Fibroblast of mammary gland (primary cell): ENCODE results near the gene FLYWCH2.

Experiments used
- DNase-seq: peaks from one replicate; pipeline ENCODE4 v3.0.0-alpha.2; 2010; ENCODE audit warnings: low read depth
- H3K4me3 ChIP-seq: 2 replicates; pipeline ENCODE4 v1.5.1; 2011; ENCODE audit warnings: low read depth, mild to moderate bottlenecking, low read length, moderate library complexity; ENCODE audit not compliant: control insufficient read depth
- TF ChIP-seq, protein P1 (sequence below): conservative IDR thresholded peaks from 2 replicates; pipeline ENCODE4 v1.5.1; 2011; ENCODE audit warnings: low read depth, low read length, inconsistent platforms; ENCODE audit not compliant: control insufficient read depth, insufficient read depth

The FLYWCH2 gene

DNA sequence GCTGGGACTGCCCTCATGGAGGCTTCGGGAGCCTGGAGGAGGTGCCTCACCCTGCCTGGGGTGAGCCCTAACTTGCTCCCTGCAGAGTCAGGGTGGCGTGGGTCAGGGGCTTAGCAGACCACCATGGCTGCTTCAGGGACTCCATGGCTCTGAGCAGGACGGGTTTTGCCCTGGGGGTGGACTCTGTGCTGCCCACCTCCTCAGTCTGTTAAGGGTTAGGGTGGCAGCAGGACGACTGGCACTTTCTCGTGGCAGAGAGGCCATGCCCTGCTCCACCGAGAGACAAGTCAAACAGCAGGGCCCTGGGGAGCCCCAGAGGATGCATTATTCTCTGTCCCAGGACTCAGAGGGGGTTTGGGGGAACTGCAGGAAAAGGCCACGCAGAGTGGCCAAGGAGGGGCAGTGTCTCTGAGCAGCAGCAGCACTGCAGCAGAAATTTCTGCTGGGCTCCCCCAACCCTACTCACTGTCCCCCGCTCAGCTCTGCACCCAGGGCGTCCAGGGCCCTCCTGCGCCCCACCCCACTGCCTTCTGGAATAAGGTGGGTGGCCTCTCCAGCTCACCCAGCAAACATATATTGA is 23.2 kb upstream of the FLYWCH2 start:
- TF ChIP-seq, protein P1, sequence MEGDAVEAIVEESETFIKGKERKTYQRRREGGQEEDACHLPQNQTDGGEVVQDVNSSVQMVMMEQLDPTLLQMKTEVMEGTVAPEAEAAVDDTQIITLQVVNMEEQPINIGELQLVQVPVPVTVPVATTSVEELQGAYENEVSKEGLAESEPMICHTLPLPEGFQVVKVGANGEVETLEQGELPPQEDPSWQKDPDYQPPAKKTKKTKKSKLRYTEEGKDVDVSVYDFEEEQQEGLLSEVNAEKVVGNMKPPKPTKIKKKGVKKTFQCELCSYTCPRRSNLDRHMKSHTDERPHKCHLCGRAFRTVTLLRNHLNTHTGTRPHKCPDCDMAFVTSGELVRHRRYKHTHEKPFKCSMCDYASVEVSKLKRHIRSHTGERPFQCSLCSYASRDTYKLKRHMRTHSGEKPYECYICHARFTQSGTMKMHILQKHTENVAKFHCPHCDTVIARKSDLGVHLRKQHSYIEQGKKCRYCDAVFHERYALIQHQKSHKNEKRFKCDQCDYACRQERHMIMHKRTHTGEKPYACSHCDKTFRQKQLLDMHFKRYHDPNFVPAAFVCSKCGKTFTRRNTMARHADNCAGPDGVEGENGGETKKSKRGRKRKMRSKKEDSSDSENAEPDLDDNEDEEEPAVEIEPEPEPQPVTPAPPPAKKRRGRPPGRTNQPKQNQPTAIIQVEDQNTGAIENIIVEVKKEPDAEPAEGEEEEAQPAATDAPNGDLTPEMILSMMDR: no peak
- no peak for DNase-seq
- no peak overlapping the region for H3K4me3 ChIP-seq

DNA sequence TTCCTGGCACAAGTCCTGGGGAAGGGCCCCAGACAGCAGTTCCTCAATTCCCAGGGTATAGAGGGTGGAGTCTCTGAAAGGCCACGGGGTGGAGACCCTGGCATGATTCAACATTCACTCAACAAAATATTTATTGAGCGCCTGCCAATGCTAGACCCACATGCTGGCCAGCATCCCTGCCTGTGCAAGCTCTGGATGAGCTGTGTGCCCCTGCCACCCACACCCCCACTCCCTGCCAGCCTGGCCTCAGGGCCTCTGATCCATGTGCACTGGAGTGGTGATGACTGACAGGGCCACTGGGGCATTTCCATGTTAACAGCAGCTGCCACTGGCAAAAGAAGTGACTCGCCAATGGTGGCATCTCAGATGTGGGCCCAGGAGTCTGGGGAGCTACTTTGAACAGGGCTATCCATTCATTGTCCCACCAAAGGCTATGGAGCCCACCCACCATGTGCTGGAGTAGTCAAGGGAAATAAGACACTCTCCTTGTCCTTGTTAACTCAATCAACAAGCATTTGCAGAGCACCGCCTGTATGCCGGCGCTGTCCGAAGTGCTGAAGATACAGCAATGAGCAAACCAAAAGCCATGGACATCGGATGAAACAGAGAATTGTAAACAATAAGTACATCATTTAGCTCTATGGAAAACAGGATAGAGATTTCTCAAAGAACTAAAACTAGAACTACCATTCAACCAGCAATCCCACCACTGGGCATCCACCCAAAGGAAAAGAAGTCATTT is 22.0 kb upstream of the FLYWCH2 start:
- TF ChIP-seq, protein P1: no peak
- no peak overlapping the region for H3K4me3 ChIP-seq
- DNase-seq: peak; percentile 23

DNA sequence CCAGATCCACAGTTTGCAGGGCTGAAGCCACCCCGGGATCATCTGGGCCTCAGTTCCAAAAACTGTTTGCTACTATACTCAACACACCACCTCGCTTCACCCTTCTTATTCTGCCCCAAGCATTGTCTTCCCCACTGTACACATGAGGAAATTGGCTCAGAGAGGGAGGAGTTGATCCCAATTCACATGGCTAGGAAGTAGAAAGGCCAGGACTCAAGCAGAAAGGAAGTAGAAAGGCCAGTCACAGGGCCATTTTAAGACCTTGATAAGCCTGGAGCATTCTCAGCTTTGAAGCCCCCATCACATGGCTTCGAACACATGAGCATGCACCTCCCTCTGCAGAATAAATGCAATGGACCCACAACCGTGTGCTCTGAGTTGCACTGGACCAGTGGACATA is 17.4 kb upstream of the FLYWCH2 start:
- no peak for DNase-seq
- TF ChIP-seq, protein P1: no peak
- H3K4me3 ChIP-seq: no peak overlapping the region

DNA sequence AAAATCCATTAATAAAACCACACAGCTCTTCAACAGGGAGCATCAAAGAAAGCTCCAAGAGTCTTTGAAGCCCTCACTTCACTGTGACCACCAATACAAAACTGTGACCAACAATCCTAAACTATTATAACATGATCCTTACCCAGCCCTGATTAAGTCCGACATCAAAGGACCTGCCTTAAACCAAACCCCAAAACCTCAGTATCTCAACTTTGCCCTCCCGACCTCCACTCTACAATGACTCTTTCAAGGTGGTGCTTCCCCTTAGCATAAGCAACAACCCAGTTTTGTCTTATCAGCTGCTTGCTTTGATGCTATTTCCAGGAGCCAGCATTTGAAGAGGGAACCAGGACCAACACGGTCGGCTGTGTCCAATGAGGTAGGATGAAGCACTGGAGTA is 16.6 kb upstream of the FLYWCH2 start:
- TF ChIP-seq, protein P1: no peak
- no peak overlapping the region for H3K4me3 ChIP-seq
- DNase-seq: no peak

DNA sequence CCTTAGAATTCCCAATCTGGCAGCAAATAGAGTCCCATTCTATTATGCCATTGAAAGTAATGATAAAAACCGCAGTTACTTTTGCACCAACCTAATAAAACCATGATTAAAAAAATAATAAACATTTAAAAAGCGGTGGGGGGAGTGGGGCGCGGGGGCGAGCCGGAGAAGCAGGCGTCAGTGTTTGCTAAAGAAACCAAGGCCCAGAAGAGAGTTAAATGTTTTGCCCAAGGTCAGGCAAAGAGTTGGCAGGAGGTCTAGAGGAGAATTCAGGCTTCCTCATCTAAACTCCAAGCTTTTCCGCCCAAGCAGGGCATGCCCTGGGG is 15.4 kb upstream of the FLYWCH2 start:
- DNase-seq: no peak
- TF ChIP-seq, protein P1: no peak
- H3K4me3 ChIP-seq: peak overlapping the region; percentile 63

DNA sequence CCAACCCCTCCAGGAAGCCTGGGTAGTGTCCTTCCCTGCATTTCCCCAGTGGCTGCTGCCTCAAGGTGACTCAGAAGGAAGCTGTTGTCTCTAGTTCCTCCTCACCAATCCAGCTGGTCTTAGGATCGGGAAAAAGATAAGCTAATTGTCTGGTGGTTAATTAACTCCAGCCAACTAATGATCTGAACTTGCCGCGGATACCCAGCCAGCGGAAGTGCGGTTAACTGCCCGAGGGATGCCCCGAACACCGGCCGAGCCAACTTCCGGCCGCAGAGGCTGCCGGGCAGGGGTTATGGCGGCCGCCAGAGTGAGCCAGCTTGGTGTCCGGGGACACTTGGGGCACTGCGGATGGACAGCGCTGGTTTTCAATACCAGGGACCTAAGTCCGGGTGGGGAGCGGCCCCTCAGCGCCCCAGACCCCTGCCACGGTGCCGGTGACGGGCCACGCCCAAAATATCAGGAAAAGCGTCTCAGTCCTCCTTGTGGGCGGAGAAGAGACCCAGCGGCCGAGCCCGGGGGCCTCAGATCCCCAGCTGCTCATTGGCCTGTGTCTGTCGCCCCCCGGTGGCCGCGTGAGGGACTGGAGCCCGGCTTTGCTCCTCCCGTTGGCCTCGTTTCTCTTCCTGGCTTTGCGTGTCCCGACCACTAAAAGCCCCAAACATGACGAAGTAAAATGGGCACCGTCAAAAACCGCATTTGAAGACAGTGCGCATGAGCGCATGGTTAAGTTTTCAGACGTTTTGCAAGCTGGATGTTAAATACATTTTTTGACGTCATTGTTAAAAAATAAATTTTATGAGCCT is 14.8 kb upstream of the FLYWCH2 start:
- TF ChIP-seq, protein P1: peak; percentile 84
- DNase-seq: peak; percentile 92
- peak overlapping the region; percentile 63 for H3K4me3 ChIP-seq
